ENCODE data around the gene RNF144B. TPM values are rescaled to one million over a fixed set of nuclear protein-coding genes. Genes with fewer than 3 reads are reported as not detected.

Gene RNF144B
- total RNA-seq, 1 donor from 2014 or later, result 113 TPM

DNA sequence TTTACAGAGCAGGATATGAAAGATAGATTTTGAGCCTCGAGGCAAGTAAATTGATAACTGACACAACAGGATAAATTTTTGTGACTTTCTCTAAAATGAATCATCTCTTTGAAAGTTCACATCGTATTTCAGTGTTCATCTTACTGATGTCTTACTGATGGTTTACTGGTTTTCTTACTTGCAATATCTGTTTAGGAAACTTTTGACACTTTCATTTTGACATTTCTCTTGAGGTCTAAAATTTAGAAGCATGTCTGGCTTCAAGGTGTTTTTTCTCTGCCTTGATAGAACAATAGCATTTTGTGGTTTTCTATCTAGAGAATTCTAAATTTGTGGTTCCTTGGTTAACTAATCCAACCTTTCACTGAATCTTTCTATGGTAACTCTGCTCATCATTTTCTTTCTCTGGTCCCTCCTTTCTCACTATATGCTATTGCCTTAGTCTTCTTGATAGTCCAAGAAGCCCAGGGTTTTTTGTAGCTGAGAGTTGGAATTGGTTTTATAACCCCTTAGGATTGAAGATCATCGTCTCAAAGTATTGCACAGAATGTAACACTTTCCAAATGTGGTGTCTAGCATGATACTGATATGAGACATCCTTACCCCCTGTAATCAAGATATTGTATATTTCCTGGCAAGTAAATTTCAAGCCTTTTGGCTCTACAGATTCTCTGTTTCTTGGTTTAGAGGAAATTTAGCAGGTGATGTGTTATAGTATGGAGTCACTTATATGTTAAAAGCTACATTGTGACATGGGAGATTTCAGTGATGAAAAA is 98.7 kb downstream of the RNF144B start:
- no peak for DNase-seq (ENCODE audit: low read depth, low spot score)

DNA sequence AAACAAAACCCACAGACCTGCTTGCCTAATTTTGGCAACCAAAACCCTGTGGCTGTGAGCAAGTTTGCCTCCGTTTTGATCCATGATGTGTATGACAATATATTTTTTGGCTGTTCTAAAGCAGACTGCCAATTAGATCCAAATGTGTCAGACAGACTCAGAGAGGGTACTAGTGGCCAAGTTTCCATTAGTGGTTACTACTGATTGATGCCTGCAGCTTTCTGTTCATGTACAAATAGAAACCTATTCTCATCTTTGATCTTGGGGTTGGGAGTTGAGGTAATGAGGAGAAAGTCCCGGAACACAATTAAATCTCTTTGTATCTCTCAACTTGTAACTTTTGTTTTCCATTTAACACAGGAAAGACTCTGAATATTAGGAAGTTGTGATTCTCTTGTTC is 100.9 kb downstream of the RNF144B start:
- DNase-seq (ENCODE audit: low read depth, low spot score), result no peak

DNA sequence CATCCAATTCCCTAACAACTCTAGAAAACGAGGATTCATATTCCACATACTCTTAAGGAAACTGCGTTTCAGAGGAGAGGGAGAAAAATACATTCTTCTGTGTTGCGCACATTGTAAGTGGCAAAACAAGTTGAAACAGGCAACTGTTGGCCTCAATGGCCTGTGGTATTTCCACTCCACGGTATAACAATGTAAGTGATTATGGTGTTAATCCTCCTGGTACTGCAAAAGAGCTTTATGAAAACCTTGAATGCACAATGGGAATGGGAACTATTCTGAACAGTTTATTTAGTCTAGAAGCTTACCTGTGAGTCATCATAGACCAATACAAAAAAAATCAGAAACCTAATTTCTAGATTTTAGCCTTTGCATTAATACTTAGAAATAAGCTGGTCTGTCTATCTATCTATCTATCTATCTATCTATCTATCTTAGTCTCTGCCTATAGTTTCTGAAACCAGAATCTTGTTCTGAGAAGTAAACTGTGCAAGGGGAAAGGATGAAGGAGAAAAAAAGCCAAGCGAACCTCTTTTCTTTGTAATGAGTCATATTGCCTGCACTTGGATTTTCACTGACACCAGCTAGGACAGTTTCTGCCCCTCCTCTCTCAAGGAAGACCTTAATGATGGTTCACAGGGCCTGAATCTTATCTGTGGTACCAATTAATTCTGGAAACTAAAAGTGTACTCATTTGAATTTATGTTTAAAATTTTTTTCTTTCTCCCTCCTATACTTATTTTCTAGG is 101.5 kb downstream of the RNF144B start:
- DNase-seq (ENCODE audit: low read depth, low spot score), result no peak

DNA sequence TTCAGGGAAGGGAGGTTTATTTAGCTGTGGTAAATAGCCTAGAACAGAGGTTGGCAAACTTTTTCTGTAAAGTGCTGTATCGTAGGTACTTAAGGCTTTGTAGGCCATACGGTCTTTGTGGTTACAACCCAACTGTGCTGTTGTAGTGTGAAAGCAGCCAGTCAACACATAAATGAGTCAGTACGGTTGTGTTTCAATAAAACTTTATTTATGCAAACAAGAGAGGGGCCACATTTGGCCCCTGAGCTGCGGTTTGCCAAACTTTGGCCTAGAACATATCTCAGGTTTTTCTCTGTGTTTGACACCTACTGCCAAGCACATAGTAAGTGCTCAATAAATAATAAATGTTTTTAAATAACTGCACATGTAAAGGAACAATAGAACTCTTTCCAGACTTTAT is 102.2 kb downstream of the RNF144B start:
- no peak for DNase-seq (ENCODE audit: low read depth, low spot score)

DNA sequence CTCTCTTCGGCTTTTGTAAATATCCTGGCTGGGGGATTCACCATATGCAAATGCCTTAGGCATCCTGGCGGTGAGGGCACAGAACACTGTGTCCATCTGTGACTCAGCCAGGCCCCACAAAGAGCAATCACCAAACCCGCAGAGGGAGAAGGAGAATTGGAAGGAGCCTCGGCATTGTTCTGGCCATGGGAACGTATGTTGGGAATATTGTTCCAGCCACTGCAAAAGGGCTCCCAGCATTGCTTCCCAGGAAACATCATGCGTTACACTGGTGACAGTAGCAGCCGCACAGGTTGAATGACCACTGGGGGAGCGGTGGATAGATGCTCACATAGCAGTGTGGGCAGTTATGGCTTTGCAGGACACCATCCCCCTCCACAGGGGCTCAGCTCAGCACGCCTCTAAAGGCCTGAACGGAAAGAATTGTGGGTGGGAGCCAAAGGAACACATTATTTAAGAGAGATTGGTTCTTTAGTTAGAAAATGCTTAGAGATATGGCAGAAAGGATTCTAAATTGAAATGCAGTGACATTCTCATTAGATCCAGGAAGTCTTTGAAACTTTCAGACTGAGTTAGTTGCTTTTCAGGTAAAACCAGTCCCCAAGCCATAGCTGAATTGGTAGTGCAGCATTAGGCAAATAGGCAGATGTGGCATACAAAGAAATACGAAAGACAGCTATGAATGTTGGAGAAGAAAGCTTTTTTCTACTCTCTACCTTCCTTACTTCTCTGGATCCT is 104.3 kb downstream of the RNF144B start:
- no peak for DNase-seq (ENCODE audit: low read depth, low spot score)

DNA sequence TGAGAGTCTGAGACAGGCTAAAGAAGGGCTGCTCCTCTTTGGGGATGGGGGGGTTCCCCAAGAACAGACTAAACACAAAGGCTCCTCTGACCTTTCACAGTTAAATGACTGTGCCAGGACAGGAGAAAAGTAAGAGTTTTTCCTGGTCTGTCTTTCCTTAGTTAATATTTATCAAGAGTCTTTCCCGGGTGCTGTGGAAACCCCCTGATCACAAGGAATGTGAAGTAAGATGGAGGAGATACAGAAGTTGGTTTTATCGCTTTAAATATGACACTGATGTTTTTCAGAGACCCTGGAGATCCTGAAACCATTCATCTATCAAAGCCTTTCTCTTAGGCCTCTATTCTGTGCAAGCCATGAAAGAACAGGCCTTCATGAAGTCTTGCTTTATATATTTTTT is 105.8 kb downstream of the RNF144B start:
- no peak for DNase-seq (ENCODE audit: low read depth, low spot score)

DNA sequence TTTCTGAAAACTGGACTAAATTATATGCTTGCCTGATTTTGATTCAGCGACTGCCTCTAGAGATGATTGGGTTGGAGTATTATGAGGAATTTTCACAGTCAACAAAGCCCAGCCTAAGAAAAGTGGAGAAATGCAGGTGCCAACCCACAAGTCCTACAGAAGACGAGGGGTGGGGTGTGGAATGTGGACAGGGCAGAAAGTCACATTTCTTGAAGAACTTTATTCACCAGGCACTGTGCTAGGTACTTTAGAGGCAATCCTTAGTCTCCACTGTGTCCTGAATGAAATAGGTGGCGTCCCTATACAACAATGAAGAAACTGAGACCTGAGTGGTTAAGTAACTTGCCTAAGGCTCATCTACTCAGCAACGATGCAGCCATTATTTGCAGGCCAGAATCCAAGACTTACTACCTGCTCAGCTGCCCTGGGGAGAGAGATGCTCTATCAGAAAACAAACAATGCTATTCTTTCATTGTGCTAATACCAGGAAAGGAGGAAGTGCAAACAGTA is 106.3 kb downstream of the RNF144B start:
- DNase-seq (ENCODE audit: low read depth, low spot score), result no peak

DNA sequence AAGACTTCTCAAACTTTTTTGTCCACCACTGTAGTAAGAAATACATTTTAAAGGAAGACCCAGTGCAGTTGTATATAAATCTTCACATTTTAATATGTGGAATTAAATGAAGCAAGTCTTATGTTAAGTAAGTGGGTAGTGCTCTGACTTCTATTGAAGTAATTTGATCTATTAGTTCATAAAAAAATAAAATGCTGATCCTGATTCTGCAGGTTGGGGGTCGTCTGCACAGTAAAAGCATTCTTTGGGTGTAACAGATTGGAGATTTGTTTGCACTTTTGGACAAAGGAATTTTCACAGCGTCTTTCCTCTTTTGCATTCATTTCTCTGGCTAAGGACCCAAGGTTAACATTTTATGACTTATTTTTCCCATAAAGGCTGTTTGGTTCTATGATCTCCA is 106.8 kb downstream of the RNF144B start:
- no peak for DNase-seq (ENCODE audit: low read depth, low spot score)

DNA sequence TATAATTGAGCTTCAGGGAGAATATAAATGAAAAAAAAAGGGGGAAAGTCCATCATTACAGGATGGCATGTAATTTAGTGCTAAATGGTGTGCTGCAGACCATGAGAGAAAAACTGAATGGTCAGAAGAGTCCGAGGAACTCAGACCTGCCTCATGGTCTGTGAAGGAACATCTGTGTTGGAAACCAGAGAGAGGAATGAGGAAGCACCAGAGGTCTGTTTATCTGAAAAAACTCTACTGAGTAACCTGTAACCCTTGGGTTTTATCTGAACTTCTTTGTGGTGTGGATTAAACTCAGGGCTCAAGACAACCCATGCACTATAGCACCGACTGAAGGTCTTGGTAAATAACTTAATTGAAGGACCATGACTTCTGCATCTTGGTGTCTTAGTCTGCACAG is 108.1 kb downstream of the RNF144B start:
- no peak for DNase-seq (ENCODE audit: low read depth, low spot score)

DNA sequence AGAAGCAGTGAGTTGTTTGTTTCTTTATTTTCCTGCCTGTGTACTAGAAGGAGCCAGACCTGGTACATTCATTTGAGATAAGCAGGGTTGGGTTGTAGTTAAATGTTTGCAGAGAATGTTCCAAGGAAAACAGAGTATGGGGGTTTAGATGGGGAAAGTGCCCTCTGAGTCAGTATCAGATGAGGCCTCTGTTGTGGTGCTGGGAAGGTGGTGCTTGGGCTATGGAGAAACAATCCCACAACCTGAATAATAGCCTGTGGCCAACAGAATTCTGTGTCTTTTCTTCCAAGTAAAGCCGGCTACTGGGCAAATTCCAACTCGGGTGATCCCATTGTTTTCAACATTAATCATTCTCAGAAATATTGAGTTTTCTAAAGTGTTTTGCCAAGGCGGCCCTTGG is 109.3 kb downstream of the RNF144B start:
- peak; percentile 37 for DNase-seq (ENCODE audit: low read depth, low spot score)

DNA sequence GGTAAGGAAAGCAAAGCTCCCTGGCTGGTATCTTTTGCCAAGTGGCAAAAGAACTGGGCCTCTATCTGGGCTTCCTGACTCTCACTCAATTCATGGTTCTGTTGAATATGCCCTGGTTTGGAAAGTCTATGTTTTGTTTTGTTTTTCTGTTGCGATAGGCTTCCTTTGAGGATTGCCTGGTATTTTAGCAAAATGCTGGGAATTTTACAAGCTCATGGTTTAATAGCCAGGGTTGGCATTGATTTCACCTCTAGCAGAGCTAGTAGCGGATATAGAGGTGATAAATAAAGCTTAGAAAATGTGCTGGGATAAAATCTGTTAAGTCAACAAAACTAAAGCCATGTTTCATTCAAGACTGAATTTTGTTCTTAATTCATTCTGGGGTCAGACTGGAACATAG is 109.9 kb downstream of the RNF144B start:
- DNase-seq (ENCODE audit: low read depth, low spot score), result no peak

DNA sequence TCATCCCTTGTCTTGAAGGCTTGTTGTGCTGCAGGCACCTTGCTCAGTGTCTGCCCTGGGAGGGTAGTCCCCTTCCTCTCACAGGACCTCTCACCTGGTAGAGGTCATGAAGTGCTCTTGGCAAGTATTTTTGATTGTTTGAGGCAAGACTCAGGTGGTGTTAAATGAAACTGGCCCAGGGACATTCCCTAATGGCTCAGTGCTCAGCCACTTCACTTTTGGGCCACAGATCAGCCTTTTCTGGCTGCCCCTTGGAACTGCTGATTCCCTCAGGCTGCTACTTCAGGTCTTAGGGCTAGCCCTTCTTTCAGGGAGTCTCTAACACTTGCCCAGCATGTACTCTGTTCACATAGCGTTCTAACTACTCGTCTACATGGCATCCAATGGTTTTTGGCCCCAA is 111.3 kb downstream of the RNF144B start:
- no peak for DNase-seq (ENCODE audit: low read depth, low spot score)

DNA sequence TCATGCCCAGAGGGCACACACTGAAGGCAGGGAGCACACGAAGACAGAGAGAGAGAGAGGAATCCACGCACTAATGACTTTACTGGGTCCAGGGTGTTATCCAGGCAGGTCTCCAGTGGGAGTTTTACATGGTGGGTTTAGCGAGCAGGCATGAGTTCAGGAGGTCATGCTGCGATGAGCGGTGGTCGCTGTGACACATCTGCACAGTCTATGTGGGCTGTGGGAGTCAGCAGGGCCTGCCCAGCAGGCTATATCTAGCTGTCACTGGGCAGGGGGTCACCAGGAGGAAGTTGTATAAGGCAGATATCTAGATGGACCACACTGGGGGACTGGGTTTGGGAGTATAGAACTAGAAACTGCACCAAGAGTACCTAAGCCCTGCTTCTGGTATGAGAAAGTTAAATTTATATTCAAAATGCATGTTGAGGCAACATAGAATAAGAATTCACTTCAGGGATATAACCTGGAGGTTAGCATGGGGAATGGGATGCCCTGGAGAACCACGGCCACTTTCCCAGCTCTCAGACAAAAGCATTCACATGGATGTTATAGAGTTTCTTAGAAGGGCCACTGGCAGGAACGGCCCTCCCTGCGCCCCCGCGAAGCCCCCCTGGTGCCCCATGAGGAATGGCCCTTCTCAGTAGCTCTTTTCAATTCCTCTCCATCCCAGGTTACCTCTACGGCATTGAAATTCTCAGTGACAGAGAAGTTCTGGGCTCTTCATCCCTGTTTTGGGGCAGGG is 113.9 kb downstream of the RNF144B start:
- no peak for DNase-seq (ENCODE audit: low read depth, low spot score)

DNA sequence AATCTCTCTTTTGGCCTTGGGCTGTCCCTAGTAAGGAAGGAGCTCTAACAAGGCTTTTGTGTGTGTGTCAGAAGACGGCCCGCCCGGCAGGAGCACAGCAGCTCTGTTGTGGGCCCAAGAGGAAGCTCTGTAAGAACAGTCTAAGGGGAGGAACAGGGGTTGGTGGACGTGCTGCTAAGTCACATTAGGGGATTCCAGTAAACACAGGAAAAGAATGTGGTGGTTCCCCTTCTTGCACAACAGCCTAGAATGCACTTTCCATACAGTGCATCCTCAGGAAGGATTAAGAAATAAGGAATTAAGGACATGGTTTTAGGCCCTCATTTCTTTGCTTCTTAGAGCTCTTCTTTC is 114.5 kb downstream of the RNF144B start:
- no peak for DNase-seq (ENCODE audit: low read depth, low spot score)

DNA sequence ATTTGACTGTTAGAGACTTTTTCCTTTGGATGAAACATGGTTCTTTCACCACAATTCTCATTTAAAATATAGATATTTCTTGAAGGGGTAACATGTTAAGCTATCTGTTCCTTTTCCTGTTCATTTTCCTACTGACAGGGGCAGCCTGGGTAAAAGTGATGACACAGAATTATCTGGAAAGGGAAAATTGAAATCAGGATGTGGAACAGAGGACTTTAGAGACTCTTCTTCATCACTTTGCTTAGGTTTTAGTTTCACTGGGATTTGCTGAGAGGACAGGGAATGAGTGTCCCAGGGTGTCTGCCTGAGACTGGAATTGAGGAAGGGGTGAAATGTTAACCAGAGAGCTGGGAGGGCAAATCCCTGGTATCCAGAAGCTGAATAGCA is 116.0 kb downstream of the RNF144B start:
- DNase-seq (ENCODE audit: low read depth, low spot score), result no peak

DNA sequence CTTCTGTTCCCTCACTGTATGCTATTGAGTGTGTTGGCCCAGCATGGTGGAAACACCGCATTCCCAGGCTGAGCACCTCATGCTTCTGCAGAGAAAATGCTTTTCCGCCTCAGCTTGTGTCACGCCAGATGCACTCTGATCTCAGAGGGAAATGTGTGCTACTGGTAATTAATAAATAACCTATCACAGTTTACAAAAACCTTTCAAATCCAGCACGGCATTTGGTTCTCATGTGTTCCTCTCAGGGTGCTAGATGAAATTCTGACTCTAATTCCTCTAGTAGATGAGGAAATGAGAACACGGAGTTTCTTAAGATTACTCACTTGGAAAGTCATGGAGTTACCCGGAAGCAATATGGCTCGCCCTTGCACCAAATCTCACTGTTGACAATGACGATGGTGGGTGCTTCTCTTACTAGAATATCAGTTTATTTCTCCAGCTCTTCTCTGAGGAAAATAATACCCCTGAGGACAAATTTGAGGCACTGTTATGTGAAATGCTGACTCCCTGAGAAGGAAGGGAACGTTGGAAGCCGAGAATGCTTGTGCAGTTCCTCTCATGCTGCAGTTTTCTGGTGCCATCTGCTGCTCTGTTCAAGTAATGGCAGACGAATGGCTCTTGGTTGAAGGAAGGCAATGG is 116.6 kb downstream of the RNF144B start:
- DNase-seq (ENCODE audit: low read depth, low spot score), result peak; percentile 67

DNA sequence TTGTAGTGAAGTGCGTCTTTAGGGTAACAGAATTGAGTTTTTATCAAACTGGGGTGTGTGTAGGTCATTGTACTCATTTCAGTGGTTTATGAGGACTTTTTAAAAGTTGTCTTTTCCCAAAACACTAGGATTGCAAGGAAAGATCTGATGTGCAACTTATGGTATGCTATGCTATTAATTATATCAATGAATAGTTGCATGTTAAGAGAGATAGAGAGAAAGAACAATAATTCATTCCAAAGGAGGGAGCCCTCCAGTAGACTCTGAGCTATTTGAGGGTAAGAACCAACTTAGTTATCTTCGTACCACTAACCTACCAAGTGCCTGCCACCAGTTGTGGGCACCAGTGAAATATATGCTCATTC is 117.1 kb downstream of the RNF144B start:
- no peak for DNase-seq (ENCODE audit: low read depth, low spot score)

DNA sequence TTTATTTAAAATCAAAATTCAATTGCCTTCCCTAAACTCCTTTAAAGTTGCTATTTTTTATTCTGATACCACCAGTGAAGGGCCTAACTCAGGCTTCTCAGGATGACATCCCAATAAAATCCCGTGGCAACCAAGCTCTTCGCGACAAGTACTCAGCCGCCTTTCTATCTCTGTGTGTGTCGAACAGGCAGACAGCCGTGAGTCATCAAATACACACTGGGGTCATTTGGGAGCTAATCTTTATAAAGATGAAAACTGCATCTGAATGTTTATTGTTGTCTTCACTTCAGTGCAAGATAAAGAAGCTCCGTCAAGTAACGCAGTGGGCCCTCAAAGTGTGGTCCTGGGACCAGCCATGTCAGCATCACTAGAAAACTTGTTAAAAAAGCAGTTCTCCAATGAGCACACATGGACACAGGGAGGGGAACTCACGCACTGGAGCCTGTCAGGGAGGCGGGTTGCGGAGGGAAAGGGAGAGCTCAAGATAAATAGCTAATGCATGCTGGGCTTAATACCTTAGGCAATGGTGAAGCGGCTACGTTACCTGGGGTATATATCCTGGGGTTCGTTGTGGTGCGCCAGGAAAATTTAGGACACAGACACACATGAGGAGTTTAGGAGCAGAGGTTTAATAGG is 119.3 kb downstream of the RNF144B start:
- no peak for DNase-seq (ENCODE audit: low read depth, low spot score)

DNA sequence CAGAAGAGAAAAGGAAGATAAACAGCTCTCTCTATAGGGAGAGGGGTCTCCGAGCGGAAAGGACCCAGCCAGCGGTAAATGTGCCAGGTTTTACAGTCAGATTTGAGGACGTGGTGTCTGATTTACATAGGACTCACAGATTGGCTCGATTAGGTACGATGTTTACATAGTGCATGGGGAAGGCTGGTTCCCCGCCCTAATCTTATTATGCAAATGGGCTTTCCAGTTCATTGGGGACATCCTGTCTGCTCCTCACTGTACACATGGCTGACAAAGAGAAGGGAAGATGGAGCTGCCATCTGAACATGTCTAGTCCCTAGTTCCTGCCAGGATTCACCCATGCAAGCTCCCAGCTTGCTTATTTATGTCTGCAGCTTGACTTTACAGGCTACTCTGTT is 119.9 kb downstream of the RNF144B start:
- no peak for DNase-seq (ENCODE audit: low read depth, low spot score)

DNA sequence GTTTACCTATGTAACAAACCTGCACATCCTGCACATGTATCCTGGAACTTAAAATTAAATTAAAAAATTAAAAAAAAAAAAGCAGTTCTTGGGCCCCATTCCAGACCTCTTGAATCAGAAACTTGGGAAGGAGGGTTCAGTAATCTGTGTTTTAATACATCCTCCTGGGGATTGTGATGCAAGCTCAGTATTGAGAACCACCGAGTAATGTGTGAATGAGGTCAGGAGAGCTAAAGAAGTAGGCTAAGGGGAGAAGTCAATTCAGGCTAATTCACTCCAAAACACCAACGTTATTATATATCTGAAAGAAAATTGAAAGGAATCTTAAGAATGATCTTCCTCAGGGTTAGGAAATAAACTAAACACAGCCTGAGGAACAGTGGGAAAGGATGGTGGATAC is 120.4 kb downstream of the RNF144B start:
- no peak for DNase-seq (ENCODE audit: low read depth, low spot score)

Data from pulmonary artery endothelial cell (primary cell).